ENCODE data around the gene DHX35.
"Not testable (repeated sequence)": the region's sequence is repeated elsewhere in the genome, so short reads cannot be mapped to it uniquely, and the experiment has no call there.

Gene DHX35

DNA sequence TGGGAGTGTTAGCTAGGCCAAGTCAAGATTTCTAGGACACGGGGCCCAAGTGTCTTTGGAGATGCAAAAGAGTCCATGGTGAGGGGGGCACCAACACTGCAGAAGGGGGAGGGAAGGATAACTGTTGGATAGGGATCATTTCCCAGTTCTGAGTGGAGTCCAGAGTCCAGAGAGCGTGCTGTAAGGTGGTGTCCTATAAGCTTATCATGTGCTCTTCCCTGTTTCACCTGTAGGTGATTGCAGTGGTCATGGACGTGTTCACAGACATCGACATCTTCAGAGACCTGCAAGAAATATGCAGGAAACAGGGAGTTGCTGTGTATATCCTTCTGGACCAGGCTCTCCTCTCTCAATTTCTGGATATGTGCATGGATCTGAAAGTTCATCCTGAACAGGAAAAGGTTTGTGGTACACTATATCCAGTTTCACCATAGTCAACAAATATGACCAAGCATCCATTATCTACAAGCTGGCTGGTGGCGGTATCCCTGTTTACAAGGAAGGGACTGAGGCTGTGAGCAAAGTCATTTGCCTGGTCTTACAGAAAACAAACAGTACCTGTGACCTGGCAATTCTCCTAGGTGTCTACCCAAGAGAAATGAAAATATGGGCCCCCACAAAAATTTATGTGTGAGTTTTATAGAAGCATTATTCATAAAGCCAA is 20.3 kb upstream of the DHX35 start:
- DNase-seq: no peak

DNA sequence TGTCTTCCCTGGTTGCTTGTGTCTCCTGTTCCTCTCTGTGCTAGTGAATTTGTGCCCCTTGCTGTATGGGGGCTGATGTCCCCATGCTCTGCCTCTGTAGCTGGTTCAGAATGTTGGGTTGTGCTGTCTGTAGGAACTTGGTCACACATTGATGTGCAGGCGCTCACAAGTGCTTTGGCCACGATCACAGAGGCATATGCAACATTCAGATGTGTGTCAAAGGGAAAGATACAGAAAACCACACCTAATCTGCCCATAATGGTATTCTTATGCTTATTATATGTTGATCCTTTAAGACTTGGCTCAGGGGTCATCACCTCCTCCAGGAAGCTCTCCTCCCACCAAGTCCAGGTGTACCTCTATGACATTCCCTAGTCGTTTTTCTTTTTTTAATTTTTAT is 17.1 kb upstream of the DHX35 start:
- no peak for DNase-seq

DNA sequence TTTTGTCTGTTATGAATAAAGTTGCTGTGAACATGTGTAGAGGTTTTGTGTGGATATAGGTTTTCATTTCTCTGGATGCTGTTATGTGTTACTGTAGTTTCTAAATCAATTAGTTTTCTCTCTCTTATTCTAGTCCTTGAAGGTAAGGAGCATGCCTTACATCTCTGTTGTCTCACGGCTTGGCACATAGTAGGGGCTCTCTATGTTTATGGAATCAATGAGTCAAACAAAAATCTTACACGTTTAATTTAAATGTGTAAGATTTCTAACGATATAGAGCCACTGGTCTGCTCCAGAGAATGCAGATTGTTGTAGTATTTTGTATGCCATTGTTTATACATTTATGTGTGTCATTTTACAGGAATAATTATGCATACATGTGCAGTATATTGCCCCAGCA is 15.3 kb upstream of the DHX35 start:
- DNase-seq: no peak

DNA sequence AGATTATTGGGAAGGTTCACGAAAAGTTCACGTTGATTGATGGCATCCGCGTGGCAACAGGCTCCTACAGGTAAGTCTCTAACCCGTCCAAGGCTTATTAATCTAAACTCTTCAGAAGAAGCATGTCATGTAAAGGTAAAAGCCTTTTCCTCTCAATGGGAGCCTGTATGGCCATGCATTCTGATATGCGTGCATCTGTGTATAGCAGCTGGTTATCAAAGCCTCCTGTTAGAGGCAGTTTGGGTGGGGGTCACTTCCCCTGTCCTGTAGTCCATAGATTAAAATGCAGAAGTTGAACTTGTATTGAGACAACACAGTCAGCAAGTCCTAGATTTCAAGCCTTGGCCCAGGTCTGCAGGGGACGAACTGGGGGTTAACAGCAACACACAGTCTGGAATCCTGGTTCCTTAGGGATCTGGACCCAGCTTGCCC is 14.2 kb upstream of the DHX35 start:
- DNase-seq: no peak

DNA sequence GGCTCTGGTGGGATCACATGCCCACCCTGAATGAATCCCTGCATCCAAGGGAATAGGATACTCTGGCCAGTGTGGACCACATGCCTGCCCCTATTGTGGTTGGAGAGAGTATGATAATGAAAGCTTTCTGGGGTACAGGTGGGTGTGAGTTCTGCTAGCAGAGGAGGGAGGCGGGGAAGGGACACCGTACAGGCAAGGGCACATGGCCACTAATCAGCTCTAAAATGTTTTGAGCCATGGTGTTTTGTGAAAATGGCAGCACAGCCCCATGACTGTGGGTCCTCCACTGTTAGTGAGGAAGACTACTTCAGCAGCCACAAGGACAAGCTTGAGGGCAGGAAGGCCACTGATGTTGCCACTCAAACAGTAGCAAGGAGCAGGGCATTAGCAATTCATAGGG is 11.9 kb upstream of the DHX35 start:
- no peak for DNase-seq

DNA sequence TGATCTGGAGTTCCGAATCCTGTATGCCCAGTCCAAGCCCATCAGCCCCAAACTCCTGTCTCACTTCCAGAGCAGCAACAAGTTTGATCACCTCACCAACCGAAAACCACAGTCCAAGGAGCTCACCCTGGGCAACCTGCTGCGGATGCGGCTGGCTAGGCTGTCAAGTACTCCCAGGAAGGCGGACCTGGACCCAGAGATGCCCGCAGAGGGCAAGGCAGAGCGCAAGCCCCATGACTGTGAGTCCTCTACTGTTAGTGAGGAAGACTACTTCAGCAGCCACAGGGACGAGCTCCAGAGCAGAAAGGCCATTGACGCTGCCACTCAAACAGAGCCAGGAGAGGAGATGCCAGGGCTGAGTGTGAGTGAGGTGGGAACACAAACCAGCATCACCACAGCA is 10.5 kb upstream of the DHX35 start:
- DNase-seq: no peak

DNA sequence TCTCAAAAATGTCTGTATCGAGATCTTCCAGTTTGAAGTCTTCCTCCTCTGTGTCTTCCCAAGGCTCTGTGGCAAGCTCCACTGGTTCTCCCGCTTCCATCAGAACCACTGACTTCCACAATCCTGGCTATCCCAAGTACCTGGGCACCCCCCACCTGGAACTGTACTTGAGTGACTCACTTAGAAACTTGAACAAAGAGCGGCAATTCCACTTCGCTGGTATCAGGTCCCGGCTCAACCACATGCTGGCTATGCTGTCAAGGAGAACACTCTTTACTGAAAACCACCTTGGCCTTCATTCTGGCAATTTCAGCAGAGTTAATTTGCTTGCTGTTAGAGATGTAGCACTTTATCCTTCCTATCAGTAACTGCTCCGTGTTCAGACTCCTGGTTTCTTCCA is 10.0 kb upstream of the DHX35 start:
- DNase-seq: no peak

DNA sequence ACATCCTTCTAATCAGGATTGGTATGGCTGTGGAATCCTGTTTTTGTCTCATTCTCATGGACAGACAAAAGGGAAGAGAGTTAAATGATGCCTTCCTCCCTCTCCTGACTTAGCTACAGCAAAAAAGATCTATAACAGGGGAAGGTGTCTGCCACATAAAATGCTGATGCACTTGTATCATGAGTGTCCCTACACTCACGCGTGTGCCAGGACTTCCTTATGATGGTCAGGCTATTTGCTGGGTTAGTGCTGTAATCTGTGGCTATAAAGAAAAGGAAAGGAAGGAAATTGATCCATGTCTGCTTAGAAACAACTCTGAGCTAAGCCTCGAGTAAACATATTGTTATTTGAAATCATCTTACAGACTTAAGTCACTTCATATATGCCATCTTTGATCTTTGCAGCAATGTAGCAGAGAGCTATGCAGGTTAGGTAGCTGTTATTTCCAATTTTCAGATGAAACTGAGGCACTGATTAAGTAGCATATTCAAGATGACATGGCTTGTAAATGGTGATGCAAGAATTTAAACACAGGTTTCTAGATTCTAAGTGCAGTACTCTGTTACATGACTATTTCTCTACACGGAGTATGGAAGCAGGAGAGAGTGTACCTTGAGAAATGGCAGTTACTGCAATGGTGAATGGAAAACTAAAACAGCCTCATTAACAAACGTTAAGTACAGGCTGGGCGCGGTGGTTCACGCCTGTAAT is 8.4 kb upstream of the DHX35 start:
- DNase-seq: no peak

DNA sequence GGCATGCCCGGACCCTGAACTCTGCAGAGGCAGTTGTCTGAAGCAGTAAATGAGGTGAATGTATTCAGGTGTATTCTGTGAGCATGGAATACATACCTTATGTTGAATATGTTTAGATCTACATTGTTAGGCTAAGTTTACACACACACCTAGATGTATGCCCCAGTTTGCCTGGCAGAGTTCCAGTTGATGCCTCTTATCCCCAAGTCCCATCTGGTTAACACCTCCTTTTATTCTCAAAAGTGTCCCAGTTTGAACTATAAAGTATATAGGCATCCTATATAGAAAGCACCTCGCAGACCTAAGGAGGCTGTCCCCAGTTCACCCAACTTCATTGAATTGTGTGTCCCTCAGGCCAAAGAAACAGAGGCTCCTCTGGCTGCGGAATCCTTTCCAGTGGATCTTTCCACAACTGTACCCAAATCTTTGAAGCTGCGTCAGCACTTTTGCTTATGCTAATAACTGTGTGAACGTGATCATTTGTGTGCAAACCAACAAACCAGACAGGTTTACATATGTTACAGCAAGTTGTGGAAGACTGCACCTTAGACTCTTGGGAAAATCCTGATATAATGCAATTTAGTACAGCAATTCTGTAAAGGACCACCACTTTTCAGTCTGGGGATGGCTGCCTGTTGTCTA is 4.8 kb upstream of the DHX35 start:
- DNase-seq: no peak

DNA sequence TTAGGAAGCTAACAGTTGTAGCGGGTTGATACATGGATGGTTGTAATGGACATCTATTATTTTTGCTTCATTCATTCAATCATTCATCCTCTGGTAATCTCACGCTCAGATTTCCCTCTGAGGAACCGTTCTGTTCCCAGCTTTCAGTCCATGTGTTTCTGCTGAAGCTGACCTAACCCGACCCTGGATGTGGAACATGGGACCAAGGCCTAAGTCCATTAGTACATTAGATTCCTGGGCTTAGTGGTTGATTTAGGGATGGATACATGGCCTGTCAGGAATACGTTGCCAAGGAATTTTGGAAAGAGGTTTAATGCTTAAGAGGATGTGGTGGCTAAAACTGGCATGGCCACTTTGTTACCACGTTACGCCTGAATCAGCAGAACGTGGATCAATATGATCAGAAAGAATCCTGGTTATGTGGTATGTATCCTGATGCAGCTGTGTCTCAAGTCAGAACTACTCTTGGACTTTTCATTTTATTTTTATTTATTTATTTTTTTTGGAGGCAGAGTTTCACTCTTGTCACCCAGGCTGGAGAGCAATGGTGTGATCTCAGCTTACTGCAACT is 4.1 kb upstream of the DHX35 start:
- DNase-seq: no peak

DNA sequence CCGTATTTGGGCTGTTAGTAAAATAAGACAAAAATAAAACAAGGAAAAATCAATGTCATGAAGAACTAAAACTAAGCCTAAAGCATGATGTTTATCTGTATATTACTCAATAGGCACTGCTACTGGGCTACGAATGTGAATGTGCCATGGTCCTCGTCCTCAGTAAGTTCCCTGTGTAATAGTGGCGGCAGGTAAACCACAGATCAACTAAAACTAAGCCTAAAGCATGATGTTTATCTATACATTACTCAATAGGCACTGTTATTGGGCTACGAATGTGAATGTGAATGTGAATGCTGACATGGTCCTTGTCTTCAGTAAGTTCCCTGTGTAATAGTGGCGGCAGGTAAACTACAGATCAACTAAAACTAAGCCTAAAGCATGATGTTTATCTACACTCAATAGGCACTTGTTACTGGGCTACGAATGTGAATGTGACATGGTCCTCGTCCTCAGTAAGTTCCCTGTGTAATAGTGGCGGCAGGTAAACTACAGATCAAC is 1.9 kb upstream of the DHX35 start:
- not testable (repeated sequence) for DNase-seq

DNA sequence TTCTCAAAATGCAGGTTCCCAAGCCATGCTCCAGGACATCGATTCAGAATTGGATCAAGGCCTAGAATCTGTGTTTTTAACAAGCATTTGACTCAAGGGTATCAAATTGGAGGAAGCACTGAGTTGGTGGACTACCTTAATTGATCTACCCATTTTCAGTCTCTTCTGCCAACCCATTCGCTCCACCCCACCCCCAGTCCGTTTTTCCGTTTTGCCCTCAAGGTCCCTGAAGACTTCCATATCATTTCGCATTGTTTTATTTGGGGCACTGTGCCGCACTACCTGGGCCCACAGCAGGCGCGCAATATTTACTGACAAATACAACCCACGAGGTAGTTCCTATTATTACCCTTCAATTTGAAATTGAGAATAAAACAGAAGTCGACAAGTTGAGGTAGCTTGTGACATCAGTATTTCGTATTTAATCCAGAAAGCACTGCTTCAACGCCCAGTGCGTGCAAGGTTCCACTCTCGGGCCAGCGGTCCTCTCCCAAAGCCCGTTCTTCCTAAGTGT is 557 bp upstream of the DHX35 start:
- DNase-seq: peak in 1 of 2 experiments; percentile 7

DNA sequence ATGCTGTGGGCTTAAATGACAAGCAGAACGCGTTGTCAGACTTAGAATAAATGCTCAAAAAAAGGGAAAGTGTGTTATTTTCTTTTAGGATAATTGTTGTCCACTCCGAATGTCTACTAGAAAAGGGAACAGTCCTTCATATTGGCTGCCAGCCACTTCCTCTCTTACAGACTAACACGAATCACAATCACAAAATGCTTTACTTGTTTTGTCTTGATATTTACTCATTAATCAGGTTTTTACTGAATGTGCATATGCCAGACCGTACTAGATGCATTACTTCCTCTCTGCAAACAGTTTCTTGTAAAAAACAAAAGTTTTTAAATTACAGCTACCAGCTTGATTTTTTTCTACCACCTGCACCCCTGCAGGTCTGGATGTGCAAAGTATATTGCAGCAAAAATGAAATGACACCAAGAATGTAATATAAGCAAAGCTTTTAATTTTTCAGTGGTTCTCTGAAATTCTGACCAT is 821 bp downstream of the DHX35 start:
- no peak for DNase-seq

DNA sequence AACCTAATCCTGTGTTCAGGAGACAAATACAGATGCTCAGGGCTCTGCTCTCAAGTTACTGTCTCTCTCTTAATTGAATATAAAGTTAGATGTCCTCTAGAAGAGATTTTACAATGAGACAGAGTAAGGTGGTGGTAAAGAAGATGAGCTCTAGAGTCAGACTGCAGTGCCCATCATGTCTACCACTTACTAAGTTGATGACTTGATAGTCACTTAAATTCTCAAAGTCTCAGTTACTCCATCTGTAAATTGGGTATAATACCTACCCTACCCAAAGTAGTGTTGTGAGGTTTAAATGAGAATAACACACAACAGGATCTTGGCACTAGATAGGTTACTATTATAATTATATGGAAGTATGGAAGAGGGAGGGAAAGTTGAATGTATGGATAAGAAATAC is 1.6 kb downstream of the DHX35 start:
- no peak for DNase-seq

DNA sequence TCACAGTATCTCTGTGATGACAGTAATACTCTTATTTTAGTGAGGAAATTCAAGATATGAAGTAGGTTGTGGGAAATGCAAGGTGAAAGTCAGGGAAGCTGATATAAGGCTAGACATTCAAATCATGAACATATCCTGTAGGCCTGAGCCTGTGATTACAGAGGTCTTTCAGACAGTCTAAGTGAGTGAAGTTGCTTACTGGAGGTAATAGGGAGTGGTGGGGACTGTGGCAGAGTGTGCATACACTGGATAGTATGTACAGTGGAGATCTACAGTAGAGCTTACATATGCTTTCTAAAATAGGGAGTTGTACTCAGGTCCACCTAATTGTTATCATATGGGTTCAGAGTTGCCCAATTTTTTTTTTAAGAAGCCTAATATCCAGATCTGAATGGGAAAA is 3.1 kb downstream of the DHX35 start:
- DNase-seq: no peak

DNA sequence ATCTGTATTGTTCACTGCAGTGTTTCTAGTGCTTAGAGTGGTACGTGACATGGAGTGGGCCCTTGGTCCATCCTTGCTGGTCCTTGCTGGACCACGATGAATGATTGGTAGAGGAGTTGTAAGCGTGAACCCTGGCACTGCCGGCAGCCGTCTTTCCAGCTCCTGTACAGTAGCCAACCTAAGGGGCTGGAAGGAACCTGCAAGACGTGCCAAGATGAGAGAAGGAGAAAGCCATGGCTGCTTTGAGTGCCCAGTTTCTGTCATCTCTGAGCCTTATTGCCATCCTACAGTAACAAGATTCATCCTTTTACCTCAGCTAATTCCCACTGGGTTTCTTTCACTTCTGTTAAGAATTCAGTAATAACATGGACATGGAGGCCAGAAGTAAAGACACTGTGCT is 5.9 kb downstream of the DHX35 start:
- no peak for DNase-seq

DNA sequence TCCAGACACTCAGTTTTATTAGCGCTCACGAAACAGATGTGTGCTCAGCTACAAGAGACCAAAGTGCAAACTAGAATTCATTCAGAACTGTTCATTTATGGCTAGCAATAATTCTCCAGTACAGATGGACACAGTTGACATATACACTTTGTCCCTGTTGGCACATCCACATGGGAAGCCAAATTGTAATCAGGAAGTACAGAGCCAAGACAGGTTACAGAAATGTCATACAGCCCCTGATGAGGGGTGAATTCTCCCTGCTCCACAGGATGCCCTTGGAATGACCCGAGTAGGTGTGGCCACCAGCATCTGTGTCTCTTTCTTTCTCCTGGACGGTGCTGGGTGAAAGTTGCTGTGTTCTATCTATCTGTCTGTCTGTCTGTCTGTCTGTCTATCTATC is 7.6 kb downstream of the DHX35 start:
- no peak for DNase-seq

DNA sequence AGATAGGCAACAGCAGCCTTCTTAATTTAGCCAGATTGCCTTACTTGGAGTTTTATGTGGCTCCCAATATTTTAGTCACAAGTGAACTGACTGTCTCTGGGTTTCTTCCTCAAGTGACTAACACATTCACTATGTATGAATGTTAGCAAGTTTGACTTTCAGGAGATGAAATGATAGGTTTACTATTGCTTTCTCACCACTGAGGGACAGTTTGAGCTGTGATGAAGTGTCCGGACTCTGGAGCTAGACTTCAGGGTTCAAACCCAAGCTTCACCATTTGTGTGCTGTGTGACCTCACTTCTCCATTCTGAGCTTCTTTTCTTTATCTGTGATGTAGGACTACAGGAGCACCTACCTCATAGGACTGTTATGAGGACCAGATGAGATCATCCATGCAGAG is 8.2 kb downstream of the DHX35 start:
- no peak for DNase-seq

DNA sequence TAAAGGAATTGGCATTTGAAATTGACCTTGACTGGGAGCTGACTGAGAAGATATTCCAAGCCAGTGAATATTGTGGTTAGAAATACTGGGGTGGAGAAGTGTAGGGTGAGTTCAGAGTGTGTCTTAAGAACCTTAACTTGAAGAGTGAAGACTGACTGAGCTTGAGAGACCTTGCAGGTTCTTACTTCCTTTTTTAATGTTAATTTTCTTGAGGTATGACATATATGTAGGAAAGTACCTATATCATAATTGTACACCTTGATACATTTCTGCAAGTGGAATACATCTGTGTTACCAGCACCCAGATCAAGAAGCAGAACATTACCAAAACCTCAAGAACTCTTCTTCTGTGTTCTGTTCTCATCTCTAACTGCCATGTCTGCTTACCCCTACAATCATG is 11.0 kb downstream of the DHX35 start:
- DNase-seq: no peak

DNA sequence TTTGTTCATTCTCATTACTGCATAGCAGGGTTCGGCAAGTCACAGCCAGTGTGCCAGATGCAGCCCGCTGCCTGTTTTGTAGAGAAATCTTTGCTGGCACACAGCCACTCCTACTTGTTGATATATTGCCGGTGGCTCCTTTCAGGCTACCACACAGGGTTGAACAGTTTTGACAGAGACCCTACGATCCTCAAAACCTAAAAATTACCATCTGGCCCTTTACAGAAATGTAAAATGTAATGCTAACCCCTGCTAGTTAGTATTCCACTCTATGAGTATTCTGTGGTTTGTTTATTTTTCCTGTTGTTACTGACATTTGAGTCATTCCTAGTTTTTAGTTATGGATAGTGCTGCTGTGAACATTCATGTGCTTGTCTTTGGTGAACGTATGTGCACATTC is 11.5 kb downstream of the DHX35 start:
- no peak for DNase-seq

DNA sequence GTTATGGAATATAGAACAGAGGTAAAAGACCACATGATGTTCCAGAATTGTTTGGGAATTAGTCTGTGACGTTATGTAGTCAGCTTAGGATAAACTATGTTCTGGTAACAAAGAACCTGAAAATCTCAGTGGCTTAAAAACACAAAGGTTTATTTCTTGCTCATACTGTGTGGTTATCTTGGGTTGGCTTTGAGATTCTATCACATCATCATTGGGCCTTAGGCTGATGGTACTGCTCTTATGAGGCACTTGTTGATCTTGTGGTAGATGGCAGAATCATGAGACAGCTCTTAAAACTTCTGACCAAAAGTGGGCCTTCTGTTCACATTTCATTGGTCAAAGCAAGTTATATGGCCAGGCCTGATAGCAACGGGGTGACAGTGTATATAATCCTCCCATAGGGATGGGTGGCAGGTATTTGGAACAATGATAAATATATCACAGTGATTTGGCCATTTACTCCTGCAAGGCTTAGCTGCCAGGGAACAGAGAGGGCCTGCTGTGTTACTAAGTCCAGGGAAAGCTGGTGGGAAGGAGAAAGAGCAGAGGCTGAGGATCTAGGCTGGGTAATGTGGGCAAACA is 13.5 kb downstream of the DHX35 start:
- no peak for DNase-seq

DNA sequence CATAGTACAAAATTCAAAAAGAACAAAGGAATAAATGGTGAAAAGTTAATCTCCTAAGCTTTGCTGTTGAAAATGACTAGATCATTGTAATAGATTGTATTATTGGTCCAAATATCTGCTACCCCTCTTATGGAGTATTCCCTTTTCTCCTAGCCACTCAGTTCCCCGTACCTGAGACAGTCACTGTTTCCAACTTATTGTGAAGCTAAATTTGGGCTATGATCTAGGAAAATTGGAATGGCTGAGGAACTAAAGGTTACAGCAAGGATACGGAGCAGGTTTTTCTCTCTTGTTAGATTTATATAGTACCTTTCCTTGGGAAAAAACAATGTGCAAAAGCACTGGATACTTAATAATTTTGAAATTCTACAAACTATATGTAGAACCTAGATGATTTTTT is 17.3 kb downstream of the DHX35 start:
- DNase-seq: no peak

DNA sequence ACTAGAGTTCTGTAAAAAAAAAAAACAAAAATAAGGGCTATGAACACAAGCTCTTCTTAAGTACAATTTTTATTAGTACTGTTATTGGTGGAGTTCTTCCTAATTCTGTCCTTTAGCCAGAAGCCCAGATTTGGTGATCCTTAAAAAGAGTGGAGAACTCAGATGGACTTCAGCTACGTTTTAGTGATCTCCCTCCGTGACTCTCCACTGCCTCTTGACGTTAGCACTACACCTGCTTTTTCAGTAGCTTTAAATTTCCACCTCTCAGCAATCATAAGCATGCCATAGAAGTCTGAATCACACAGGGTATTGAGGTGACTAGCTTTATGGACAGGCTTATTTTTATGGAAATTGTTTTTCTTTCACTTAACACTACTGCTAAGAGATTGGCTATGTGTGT is 17.7 kb downstream of the DHX35 start:
- DNase-seq: no peak
